GM18870 (cell line): Measurements from ENCODE around the gene FUT1.

Experiments
- ATAC-seq: cut with Tn5 transposase; IDR thresholded peaks from one replicate; pipeline ENCODE4 v1.9.1; 2021; ENCODE audit warnings: moderate library complexity; ENCODE audit not compliant: unreplicated experiment

FUT1 gene

DNA sequence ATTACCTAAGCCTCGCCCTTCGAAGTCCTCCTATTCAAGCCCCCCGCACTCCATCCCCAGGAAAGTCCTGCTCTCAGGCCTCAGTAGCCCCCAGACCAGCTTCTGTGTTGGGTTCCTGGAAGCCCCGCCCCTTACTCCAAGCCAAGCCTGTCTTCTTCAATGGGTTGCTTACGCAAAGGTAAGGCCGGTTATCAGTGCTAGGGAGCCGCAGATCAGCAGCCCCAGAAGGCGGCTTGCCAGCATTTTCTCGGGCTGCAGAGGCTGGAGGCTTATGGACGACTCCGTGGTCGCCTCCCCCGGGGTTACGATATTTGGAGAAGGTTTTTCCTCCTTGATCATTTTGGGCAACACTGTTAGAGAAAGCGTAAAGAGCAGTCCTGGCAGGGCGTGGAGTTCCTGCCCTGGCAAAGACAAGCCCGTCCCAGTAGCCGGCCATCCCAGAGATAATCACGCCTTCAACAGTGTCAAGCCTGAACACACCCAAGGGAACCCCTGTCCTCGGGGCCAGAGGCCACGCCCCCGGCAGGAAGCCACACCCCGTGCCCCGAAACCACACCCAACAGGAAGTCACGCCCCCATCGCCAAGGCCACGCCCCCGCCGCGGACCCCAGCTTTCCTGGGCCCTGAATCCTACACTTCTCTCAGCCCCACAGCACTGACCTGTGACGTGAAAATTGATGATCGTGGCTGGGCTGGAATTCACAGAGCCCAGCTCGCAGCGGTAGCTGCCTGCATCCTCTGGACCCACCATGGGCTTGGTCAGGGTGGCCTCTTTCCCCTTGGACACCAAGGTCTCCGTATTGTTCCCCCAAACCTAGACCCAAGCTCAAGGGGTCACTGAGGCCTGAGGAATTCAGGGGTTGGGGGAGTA is 11.1 kb downstream of the FUT1 start:
- no peak for ATAC-seq

GRCh38 chr19:48740164-48740972 is 12.1 kb downstream of the FUT1 start, which contains the start of gene RASIP1:
TSS of gene RASIP1 (minus strand) at chr19:48740610. CDS start at chr19:48740282, 328 bp downstream.
- no peak for ATAC-seq

DNA sequence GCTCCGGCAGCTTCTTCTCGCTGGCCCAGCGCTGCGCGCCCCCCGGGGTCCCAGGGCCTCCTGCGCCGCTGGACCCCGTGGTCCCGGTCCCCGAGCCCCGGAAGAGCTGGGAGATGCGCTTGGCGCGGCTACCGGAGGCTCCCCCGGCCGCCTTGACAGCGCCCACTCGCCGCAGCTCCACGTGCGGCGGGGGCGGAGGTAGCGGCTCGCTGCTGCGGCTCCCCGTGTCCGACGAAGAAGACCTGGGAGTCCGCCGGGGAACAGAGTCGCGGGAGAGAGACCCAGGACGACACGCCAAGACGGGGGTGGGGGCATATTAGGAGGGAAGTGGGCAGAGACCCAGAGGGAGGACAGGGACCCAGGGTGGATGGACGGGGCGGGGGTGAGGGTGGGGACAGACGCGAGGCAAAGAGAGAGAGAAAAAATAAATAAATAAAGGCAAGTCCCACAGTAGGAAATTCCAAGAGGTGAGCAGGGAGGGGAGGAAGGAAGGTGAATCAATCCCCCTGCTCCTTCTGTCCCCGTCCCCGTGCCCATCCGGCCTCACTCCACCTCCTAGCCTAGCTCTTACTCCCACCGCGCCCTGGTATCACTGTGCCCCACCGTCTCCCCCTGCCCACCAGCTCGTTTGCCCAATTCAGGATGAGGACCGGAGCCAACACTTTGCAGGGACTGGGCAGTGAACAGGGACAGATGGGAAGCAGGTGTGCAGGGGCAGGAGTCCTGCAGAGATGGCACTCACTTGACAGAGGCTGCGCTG is 12.9 kb downstream of the FUT1 start:
- ATAC-seq = no peak

DNA sequence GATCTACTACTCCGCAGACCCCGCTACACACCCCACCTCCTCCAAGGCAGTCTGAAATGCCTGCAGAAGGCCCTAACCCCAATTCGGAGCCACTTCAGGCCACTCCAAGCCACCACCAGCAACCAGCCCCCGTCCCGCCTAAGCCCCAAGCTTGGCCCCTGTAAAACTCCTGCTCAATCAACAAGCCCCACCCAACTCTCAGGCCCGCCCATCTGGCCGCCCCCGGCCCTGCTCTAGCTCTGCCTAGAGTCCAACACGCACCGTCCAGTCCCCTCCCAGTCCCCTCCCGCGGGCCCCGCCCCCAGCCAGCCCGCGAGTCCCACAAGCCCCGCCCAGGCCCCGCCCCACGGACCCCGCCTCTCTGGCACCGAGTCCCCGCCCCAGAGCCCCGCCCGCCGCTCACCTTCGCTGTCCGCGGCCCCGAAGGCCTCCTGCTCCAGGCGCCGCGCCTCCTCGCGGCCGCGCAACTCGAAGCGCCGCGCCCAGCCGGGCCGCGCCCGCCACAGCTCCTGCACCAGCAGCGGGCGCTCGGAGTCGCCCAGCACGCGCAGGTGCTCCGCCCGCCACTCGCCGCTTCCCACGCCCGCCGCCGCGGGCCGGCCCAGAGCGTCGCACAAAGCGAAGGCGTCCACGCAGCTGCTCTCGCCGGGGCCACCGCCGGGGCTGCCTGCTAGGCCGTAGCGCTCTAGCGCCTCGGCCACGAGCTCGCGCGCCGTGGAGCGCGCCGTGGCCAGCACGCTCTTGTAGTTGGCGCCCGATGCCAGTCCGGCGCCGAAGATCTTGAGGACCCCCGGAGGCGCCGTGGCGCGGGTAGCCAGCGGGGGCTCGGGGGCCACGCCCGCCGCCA is 13.7 kb downstream of the FUT1 start:
- ATAC-seq = no peak

DNA sequence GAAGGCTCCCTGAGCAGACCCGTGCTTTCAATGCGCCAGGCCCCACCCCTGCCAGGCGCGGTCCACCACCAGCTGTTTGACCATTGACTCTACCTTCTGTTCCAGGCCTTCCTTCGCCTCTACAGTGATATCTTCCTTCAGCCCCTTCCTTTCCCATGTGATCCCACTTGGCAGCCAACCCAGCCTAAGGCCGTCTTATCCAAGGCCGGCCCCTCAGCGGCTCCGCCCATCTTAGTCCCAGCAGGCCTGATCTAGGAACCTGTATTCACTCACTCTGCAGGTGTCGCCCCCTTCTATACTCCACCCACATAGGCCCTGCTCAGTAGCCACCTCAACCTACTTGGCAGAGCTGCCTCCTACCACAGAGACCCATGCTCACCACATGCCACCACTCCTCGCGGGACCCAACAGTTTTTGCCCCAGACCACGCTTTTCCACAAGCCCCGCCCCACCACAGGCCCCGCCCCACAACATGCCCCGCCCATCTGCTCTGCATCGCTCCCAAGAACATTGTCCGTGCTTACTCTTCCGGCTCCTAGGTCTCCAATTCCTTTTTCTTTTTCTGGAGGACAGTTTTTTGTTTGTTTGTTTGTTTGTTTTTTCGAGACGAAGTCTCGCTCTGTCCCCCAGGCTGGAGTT is 15.0 kb downstream of the FUT1 start:
- ATAC-seq = no peak

GRCh38 chr19:48735031-48735615 is 17.3 kb downstream of the FUT1 start:
- ATAC-seq = no peak

DNA sequence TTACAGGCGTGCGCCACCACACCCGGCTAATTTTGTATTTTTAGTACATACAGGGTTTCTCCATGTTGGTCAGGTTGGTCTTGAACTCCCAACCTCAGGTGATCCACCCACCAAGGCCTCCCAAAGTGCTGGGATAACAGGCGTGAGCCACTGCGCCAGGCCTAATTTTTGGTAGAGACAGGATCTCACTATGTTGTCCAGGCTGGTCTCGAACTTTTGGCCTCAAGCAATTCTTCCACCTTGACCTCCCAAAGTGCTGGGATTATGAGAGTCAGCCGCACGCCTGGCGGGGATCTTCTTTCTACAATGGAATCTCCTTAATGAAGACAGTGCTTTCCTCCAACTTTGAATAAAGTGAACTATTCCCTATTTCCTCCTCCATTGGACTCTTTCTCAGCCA is 17.8 kb downstream of the FUT1 start:
- no peak for ATAC-seq

GRCh38 chr19:48731452-48731851 is 21.0 kb downstream of the FUT1 start:
- no peak for ATAC-seq

DNA sequence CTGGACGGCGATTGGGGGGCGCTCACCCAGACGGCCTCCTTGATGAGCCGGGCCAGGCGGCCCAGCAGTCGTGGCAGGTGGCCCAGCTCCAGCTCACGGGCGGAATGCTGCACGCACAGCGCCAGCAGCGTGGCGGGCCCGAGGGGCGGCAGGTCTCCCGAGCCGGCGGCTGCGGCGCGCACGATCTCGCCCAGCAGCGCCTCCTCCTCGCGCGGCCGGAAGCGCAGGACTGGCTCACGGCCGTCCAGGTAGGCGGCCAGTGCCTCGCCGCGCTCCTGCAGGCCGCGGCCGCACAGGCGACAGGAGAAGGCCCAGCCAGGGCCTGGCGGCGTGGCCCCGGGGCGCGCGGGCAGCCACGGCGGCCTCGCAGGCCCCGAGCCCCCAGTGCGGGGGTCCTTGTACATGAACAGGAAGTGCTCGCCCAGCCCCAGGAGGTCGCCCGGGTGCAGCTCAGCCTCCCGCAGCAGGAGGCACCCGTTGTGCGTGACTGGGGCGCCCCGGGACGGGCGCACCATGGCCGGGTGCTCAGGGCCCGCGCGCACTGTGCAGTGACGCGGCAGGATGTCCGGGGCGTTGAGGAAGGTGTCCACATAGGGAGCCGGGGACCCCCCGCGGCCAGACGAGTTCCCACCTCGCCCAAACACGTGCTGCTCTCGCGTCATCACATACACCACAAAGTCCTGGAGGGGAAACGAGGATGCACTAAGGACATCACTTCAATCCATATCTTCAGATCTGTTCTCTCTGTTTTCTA is 23.4 kb downstream of the FUT1 start:
- no peak for ATAC-seq

GRCh38 chr19:48726556-48726955 is 25.9 kb downstream of the FUT1 start:
- ATAC-seq = no peak

DNA sequence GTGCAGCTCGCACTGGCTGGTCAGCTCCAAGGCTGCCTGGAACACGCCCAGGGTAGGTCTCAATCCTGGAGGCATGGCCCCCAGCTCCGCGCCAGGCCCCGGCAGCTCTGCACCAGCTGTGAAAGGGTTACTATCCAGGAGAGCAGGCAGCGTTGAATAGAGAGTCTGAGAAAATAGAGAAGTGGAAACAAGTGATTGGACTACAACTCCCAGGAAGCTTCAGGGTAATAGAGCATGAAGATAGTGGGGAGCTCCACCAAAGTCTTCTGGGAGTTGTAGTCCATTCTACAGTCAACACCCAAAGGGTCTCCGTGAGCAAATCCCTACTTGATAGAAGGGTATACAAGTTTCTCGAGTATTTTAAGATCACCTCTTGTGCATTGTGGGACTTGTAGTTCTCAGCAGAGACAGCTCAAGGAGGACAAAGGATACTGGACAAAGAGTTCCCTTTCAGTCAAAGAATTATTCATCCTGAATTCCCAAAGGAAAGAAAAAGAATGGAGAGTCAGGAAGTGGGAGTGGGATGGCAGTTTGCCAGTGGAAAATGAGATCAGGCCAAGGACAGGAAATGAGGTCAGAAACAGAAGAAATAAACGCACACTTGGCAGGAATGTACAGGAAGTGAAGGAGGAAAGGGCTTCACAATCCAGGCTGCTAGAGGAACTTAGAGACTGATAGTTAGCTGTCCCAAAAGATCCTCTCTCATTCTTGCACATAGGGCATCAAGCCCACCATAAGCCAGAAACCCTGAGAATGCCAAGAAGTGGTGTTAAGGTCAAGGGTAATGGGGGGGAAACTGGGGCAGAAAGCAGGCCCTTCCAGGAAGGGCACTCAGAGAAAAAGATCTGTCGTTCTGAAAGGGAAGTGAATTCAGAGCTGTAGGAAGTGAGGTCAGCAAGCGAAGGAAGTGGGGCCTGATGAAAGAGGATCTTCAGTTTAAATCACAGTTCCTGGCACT is 27.4 kb downstream of the FUT1 start:
- ATAC-seq = no peak

GRCh38 chr19:48722196-48722708 is 30.2 kb downstream of the FUT1 start:
- ATAC-seq = no peak

DNA sequence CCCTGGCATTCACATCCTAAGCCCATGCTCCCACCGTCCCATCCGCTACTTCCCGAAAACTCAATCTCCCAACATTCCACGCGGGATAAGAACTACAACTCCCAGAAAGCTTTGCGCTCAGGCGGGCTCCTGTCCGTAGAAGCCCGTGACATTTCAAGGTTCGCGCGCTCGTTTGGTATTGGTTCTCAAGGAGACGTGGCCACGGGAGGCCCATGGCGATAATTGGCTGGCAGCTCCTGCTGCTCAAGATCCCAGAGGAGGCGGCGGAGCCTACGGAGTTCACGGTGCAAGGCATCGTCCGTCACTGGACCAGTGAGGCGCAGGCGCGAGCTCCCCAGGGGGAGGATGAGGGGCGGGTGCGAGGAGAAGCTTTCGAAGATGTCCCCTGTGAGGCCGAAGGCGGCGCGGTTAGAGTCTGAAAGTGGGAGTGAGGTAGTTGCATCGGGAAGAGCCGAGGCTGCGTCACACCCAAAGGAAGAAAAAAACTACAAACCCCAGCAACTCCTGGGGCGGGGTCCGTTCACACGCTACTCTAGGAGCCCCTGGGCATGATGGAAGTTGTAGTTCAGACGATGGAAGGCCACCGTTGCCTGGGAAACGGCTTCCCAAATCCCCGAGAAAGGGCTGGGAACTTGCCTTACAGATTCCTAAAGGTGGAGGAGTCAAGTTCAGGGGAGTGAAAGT is 31.7 kb downstream of the FUT1 start:
- peak; percentile 76 for ATAC-seq

GRCh38 chr19:48720251-48720612 is 32.2 kb downstream of the FUT1 start:
- peak; percentile 7 for ATAC-seq

DNA sequence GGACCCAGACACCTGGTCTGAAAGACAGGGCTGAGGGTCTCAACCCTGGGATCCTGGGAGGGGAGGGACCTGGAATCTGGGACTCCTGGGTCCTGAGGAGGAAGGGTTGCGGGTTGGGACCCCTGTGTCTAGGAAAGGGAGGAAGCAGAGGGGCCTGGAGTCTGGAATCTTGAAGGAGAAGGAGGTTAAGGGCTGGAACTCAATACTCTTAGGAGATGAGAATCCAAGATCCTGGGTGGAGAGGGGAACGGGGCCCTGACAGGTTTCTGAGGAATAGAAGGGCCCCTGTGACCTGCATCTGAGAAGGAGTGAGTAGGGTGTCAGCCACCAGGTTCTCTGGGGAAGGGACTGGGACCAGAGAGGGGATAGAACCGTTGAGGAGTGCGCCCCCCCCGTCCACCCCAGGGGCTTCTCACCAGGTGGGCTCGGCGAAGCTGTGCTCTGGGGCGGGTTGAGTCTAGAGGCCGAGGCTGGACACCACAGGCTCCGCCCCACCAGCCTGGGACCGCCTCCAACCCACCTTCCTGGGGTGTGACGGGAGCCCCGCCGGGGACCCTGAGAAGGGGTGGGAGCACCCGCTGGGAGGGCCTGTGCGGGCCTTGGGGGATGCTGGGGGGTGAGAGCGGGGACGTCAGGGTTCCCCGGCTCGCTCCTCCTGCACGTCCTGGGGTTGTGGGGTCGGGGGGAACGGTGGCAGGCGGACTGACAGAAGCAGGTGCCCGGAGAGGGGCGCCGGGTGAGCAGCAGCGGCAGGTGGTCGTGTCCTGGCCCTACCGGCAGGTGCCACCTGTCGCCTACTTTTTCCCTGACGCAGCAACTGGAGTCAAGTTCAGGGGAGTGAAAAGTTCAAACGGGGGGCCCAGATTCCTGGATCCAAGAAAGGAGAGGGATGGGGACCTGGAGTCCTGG is 32.9 kb downstream of the FUT1 start, which contains the start of gene MAMSTR:
MAMSTR (minus strand) TSS at position 463 of the 909 bp plus-strand sequence. CDS start 694 bp downstream, outside the sequence.
- no peak for ATAC-seq
